Measurements from ENCODE around the gene ITPR1.

Gene ITPR1

GRCh38 chr3:4807381-4808280, 314.5 kb downstream of the ITPR1 start:
- Mint-ChIP-seq H3K4me1 (no peaks in the 10 kb centered on the region), H3K36me3 (peaks cover 55% of the 10 kb centered on the region), H3K4me3 (no peak overlapping the region), H3K27me3 (no peaks in the 10 kb centered on the region), H3K27ac (no peak overlapping the region), H3K9me3 (no peaks in the 10 kb centered on the region)
- ATAC-seq (ENCODE audit: low read depth) (no peak), DNase-seq (ENCODE audit: low spot score in 2 of 2) (no peak)

DNA sequence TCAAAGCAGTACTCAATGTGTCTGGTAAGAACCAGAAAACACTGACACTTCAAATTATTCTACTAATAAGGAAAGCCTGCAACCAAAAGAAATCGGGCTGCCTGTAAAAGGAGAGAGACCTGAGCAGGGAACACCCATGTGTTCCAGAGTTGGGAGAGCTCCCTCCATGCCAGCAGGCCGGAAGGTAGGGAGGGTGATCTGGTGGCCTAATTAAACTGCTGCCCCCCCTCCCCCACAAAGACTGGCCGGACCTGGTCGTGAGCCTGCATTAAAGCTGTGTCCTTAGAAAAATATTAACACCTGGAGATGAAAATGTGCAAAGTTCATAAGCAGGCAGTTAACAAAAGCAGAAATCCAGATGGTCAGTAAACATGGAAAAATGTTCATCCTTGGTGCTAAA, 315.5 kb downstream of the ITPR1 start:
- Mint-ChIP-seq H3K4me1 (no peaks in the 10 kb centered on the region), H3K27me3 (no peaks in the 10 kb centered on the region), H3K9me3 (no peaks in the 10 kb centered on the region), H3K36me3 (peaks cover 55% of the 10 kb centered on the region), H3K27ac (no peak overlapping the region), H3K4me3 (no peak overlapping the region)
- no peak for DNase-seq (ENCODE audit: low spot score in 2 of 2)
- ATAC-seq (ENCODE audit: low read depth) = no peak

GRCh38 chr3:4809922-4810321, 316.8 kb downstream of the ITPR1 start:
- ATAC-seq (ENCODE audit: low read depth) (no peak), DNase-seq (ENCODE audit: low spot score in 2 of 2) (no peak)
- peaks cover 61% of the 10 kb centered on the region for H3K36me3 Mint-ChIP-seq
- H3K4me3 Mint-ChIP-seq = no peak overlapping the region
- H3K9me3 Mint-ChIP-seq = no peaks in the 10 kb centered on the region
- H3K4me1 Mint-ChIP-seq = no peaks in the 10 kb centered on the region
- no peaks in the 10 kb centered on the region for H3K27me3 Mint-ChIP-seq
- no peak overlapping the region for H3K27ac Mint-ChIP-seq

DNA sequence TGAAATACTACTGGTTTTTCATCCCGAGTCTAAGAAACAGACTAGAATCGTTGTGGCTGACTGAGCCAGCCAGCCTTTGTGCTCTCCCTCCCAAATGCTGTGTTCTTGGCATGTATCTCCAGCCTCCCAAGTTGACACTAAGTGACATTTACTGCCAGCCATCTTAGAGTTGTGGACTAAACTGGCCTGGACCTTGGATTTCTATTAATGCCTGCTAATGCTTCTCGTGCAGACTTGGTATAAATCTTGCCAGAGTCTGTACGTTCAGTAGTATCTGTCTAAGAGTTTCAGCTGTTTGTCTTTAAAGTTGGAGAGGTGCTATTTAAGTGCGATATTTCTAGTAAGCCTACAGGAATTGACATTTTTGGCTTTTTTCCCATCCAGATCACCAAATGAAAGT, 319.4 kb downstream of the ITPR1 start:
- no peak for ATAC-seq (ENCODE audit: low read depth)
- no peak for DNase-seq (ENCODE audit: low spot score in 2 of 2)
- Mint-ChIP-seq H3K27me3 (no peaks in the 10 kb centered on the region), H3K4me1 (no peaks in the 10 kb centered on the region), H3K9me3 (no peaks in the 10 kb centered on the region), H3K4me3 (no peak overlapping the region), H3K36me3 (peaks cover 69% of the 10 kb centered on the region), H3K27ac (no peak overlapping the region)

DNA sequence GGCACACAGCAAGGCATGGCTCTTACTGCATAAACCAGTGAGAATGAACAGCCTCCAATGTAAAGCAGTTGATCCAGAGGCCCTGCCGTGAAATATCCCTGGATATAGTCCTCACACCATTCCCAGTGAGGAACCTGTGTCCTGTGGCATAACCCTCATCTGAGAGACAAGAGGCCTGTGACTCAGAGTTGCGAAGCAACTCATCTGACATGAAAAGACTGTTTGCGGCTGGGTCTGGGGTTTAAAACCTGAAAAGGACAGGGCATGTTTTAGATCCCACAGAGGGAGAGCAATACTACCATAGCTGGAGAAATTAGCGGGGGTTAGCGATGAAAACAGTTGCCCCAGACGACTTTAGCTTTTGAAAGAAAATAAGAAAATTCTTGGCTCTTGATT, 320.8 kb downstream of the ITPR1 start:
- ATAC-seq (ENCODE audit: low read depth) (no peak), DNase-seq (ENCODE audit: low spot score in 2 of 2) (no peak)
- Mint-ChIP-seq H3K36me3 (peaks cover 73% of the 10 kb centered on the region), H3K27me3 (no peaks in the 10 kb centered on the region), H3K9me3 (no peaks in the 10 kb centered on the region), H3K4me3 (no peak overlapping the region), H3K27ac (no peak overlapping the region), H3K4me1 (no peaks in the 10 kb centered on the region)

GRCh38 chr3:4814305-4814903, 321.3 kb downstream of the ITPR1 start:
- no peak overlapping the region for H3K4me3 Mint-ChIP-seq
- H3K27ac Mint-ChIP-seq = no peak overlapping the region
- no peaks in the 10 kb centered on the region for H3K4me1 Mint-ChIP-seq
- DNase-seq (ENCODE audit: low spot score in 2 of 2) (no peak), ATAC-seq (ENCODE audit: low read depth) (no peak)
- no peaks in the 10 kb centered on the region for H3K9me3 Mint-ChIP-seq
- peaks cover 75% of the 10 kb centered on the region for H3K36me3 Mint-ChIP-seq
- no peaks in the 10 kb centered on the region for H3K27me3 Mint-ChIP-seq

DNA sequence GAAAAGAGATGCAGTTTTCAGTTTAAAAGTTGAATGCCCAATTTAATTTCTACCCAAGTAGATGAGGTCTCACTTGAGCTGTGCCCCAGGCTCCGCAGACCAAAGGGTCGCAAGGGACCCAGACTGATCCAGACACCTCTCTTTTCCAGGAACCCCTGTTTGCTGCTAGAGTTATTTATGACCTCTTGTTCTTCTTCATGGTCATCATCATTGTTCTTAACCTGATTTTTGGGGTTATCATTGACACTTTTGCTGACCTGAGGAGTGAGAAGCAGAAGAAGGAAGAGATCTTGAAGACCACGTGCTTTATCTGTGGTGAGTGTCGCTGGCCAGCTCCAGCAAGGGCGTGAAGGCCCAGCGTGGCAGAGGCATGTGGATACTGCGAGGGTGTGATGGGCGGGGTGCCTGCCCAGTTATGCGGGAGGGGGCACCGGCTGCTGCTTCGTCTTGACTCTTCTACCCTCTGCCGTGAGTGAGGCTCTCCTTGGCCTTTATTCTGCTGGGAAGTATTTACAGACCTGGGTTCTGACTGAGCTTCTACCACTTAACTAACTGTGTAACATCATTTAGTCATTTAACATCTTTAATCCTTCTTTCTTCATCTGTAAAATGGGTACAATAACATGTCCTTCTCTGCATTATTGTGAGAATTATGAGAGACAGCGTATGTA, 321.9 kb downstream of the ITPR1 start:
- Mint-ChIP-seq H3K9me3 (no peaks in the 10 kb centered on the region), H3K36me3 (peaks cover 78% of the 10 kb centered on the region), H3K4me1 (no peaks in the 10 kb centered on the region), H3K27me3 (no peaks in the 10 kb centered on the region), H3K27ac (no peak overlapping the region), H3K4me3 (no peak overlapping the region)
- ATAC-seq (ENCODE audit: low read depth) = no peak
- no peak for DNase-seq (ENCODE audit: low spot score in 2 of 2)

DNA sequence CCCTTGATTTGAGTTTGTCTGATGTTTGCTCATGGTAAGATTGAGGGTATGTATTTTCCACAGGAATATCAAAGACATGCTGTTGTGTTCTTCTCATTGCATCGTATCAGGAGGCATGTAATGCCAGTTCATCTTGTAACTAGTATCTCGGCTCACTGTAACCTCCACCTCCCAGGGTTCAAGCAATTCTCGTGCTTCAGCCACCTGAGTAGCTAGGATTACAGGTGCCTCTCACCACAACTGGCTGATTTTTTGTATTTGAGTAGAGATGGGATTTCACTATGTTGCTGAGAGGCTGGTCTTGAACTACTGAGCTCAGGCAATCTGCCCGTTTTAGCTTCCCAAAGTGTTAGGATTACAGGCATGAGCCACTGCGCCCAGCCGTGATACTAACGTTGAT, 323.2 kb downstream of the ITPR1 start:
- H3K36me3 Mint-ChIP-seq = peaks cover 73% of the 10 kb centered on the region
- DNase-seq (ENCODE audit: low spot score in 2 of 2) (no peak), ATAC-seq (ENCODE audit: low read depth) (no peak)
- H3K9me3 Mint-ChIP-seq = no peaks in the 10 kb centered on the region
- H3K27ac Mint-ChIP-seq = no peak overlapping the region
- no peaks in the 10 kb centered on the region for H3K4me1 Mint-ChIP-seq
- no peak overlapping the region for H3K4me3 Mint-ChIP-seq
- H3K27me3 Mint-ChIP-seq = no peaks in the 10 kb centered on the region

GRCh38 chr3:4816718-4817117, 323.6 kb downstream of the ITPR1 start:
- Mint-ChIP-seq H3K4me3 (no peak overlapping the region), H3K4me1 (peaks cover 4% of the 10 kb centered on the region), H3K27me3 (no peaks in the 10 kb centered on the region), H3K27ac (no peak overlapping the region), H3K9me3 (no peaks in the 10 kb centered on the region), H3K36me3 (peaks cover 73% of the 10 kb centered on the region)
- DNase-seq (ENCODE audit: low spot score in 2 of 2) (no peak), ATAC-seq (ENCODE audit: low read depth) (no peak)

- ATAC-seq (ENCODE audit: low read depth) (no peak), DNase-seq (ENCODE audit: low spot score in 2 of 2) (no peak)
- H3K4me3 Mint-ChIP-seq = no peak overlapping the region
These were observed 324.0 kb downstream of the ITPR1 start for GRCh38 chr3:4817128-4817527.

DNA sequence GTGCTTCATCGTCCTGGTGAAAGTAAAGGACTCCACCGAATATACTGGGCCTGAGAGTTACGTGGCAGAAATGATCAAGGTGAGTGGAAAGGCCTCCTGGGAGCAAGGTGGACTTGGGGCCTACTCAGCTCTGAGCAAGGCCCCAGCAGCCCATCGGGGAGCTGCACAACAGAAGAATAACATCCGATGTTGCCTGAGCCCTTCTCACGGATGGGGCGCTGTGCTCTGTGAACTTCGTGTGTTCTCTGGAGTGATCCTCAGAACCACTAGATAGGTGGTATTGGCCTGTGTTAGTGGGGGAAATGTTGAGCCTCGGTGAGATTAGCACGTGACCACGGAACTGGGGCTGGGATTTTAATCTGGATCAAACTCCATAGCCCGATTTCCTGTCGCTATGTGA, 325.0 kb downstream of the ITPR1 start:
- Mint-ChIP-seq H3K4me1 (peaks cover 8% of the 10 kb centered on the region), H3K27ac (no peak overlapping the region), H3K27me3 (no peaks in the 10 kb centered on the region), H3K36me3 (peaks cover 69% of the 10 kb centered on the region), H3K4me3 (no peak overlapping the region), H3K9me3 (no peaks in the 10 kb centered on the region)
- DNase-seq (ENCODE audit: low spot score in 2 of 2) (no peak), ATAC-seq (ENCODE audit: low read depth) (no peak)

More at GRCh38 chr3:4817128-4817527, 324.0 kb downstream of the ITPR1 start:
- no peaks in the 10 kb centered on the region for H3K9me3 Mint-ChIP-seq
- peaks cover 75% of the 10 kb centered on the region for H3K36me3 Mint-ChIP-seq
- no peaks in the 10 kb centered on the region for H3K27me3 Mint-ChIP-seq
- no peak overlapping the region for H3K27ac Mint-ChIP-seq
- H3K4me1 Mint-ChIP-seq = peaks cover 8% of the 10 kb centered on the region

- no peak for DNase-seq (ENCODE audit: low spot score in 2 of 2)
- H3K27ac Mint-ChIP-seq = no peak overlapping the region
- peaks cover 8% of the 10 kb centered on the region for H3K4me1 Mint-ChIP-seq
- H3K36me3 Mint-ChIP-seq = peaks cover 67% of the 10 kb centered on the region
- H3K9me3 Mint-ChIP-seq = no peaks in the 10 kb centered on the region
- no peak overlapping the region for H3K4me3 Mint-ChIP-seq
- H3K27me3 Mint-ChIP-seq = no peaks in the 10 kb centered on the region
- no peak for ATAC-seq (ENCODE audit: low read depth)
These were observed 326.0 kb downstream of the ITPR1 start for GRCh38 chr3:4818986-4819693.

DNA sequence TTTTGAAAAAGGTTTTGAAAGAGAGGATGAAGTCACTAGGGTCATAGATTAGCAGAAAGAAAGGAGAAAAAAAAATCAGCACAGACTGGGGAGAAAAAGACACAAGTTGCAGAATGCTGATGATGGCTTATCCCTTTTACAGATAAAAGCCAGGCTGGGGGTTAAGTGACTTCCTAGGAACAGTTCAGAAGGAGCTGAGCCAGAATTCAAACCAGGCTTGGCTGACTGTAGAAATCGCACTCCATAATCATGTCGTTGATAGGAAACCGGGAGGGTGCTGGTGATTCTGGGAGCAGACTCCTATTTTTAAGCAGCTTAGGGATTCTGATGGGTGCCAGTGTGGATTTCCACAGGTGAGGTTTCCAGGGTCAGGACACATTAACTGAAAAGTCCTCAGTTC, 326.6 kb downstream of the ITPR1 start:
- no peak for DNase-seq (ENCODE audit: low spot score in 2 of 2)
- H3K9me3 Mint-ChIP-seq = no peaks in the 10 kb centered on the region
- no peak for ATAC-seq (ENCODE audit: low read depth)
- H3K27me3 Mint-ChIP-seq = no peaks in the 10 kb centered on the region
- H3K36me3 Mint-ChIP-seq = peaks cover 61% of the 10 kb centered on the region
- no peak overlapping the region for H3K4me3 Mint-ChIP-seq
- peaks cover 10% of the 10 kb centered on the region for H3K4me1 Mint-ChIP-seq
- H3K27ac Mint-ChIP-seq = no peak overlapping the region

All from memory B cell (primary cell).